GM12891 (cell line): Measurements from ENCODE around the gene ZNF500.

Source experiments
- POLR2A ChIP-seq: IDR thresholded peaks from 2 replicates; pipeline ENCODE4 v1.6.1; 2011; ENCODE audit warnings: low read depth, low read length, control low read depth
- POLR2AphosphoS5 ChIP-seq: IDR thresholded peaks from 2 replicates; pipeline ENCODE4 v1.6.1; 2011; ENCODE audit warnings: low read depth, low read length, control low read depth

GRCh38 chr16:4801962-4802658 is 35.1 kb upstream of the ZNF500 start, which contains the start of gene ROGDI:
- TF ChIP-seq POLR2AphosphoS5 (no peak), POLR2A (no peak)
